ENCODE results near the gene SUN2. TPM values are rescaled to one million over a fixed set of nuclear protein-coding genes. Genes with fewer than 3 reads are reported as not detected.

SUN2 gene
- total RNA-seq, 1 donor from 2014 or later: 258 TPM

GRCh38 chr22:38744981-38745380 lies 10.8 kb downstream of the SUN2 start:
- Histone ChIP-seq H3K36me3 (peaks cover 11 to 93% of the 10 kb centered on the region in 2 donors), H3K4me1 (peaks cover 8% of the 10 kb centered on the region), H3K9me3 (no peaks in the 10 kb centered on the region), H3K4me3 (no peak overlapping the region), H3K27ac (no peak overlapping the region), H3K27me3 (no peaks in the 10 kb centered on the region)
- intact Hi-C loops (cut with DNase I): no loop called here
- DNase-seq (ENCODE audit: extremely low spot score in 2 of 2): no peak
- TF ChIP-seq POLR2A (IDR thresholded peaks at IDR 0.05): no peak
- TF ChIP-seq CTCF (IDR thresholded peaks at IDR 0.05): no peak
- TF ChIP-seq POLR2AphosphoS5 (IDR thresholded peaks at IDR 0.05; ENCODE audit: insufficient read depth in 1 of 2, low read depth in 1 of 2): no peak

GRCh38 chr22:38742176-38742942 lies 13.4 kb downstream of the SUN2 start:
- no peaks in the 10 kb centered on the region for H3K4me1 ChIP-seq
- H3K27ac ChIP-seq: no peak overlapping the region
- TF ChIP-seq CTCF (IDR thresholded peaks at IDR 0.05): no peak
- no peak for TF ChIP-seq POLR2A (IDR thresholded peaks at IDR 0.05)
- TF ChIP-seq POLR2AphosphoS5 (IDR thresholded peaks at IDR 0.05; ENCODE audit: insufficient read depth in 1 of 2, low read depth in 1 of 2): no peak
- intact Hi-C loops (cut with DNase I): no loop called here
- H3K27me3 ChIP-seq: no peaks in the 10 kb centered on the region
- no peaks in the 10 kb centered on the region for H3K9me3 ChIP-seq
- DNase-seq (ENCODE audit: extremely low spot score in 2 of 2): no peak
- H3K36me3 ChIP-seq: peaks cover 11 to 98% of the 10 kb centered on the region in 2 donors
- no peak overlapping the region for H3K4me3 ChIP-seq

- H3K27me3 ChIP-seq: no peaks in the 10 kb centered on the region
- H3K9me3 ChIP-seq: no peaks in the 10 kb centered on the region
- intact Hi-C loops (cut with DNase I): no loop called here
- H3K4me1 ChIP-seq: no peaks in the 10 kb centered on the region
- H3K36me3 ChIP-seq: peaks cover 11 to 98% of the 10 kb centered on the region in 2 donors
- no peak for DNase-seq (ENCODE audit: extremely low spot score in 2 of 2)
- no peak overlapping the region for H3K4me3 ChIP-seq
- TF ChIP-seq CTCF (IDR thresholded peaks at IDR 0.05) (no peak), POLR2A (IDR thresholded peaks at IDR 0.05) (no peak)
- H3K27ac ChIP-seq: no peak overlapping the region
Observed at GRCh38 chr22:38741576-38741975, 14.2 kb downstream of the SUN2 start.

GRCh38 chr22:38741166-38741565 lies 14.6 kb downstream of the SUN2 start:
- Histone ChIP-seq H3K27me3 (no peaks in the 10 kb centered on the region), H3K4me3 (no peak overlapping the region), H3K9me3 (no peaks in the 10 kb centered on the region), H3K27ac (no peak overlapping the region), H3K4me1 (no peaks in the 10 kb centered on the region), H3K36me3 (peaks cover 11 to 98% of the 10 kb centered on the region in 2 donors)
- intact Hi-C loops (cut with DNase I): no loop called here
- TF ChIP-seq POLR2AphosphoS5 (IDR thresholded peaks at IDR 0.05; ENCODE audit: insufficient read depth in 1 of 2, low read depth in 1 of 2) (no peak), POLR2A (IDR thresholded peaks at IDR 0.05) (no peak), CTCF (IDR thresholded peaks at IDR 0.05) (no peak)
- DNase-seq (ENCODE audit: extremely low spot score in 2 of 2): no peak

- intact Hi-C loops (cut with DNase I): no loop called here
- no peak for DNase-seq (ENCODE audit: extremely low spot score in 2 of 2)
- Histone ChIP-seq H3K27ac (no peak overlapping the region), H3K36me3 (peaks cover 11 to 98% of the 10 kb centered on the region in 2 donors), H3K9me3 (no peaks in the 10 kb centered on the region), H3K4me1 (no peaks in the 10 kb centered on the region), H3K4me3 (no peak overlapping the region), H3K27me3 (no peaks in the 10 kb centered on the region)
- TF ChIP-seq CTCF (IDR thresholded peaks at IDR 0.05) (no peak), POLR2AphosphoS5 (IDR thresholded peaks at IDR 0.05; ENCODE audit: insufficient read depth in 1 of 2, low read depth in 1 of 2) (no peak), POLR2A (IDR thresholded peaks at IDR 0.05) (no peak)
Observed at GRCh38 chr22:38740754-38741153, 15.0 kb downstream of the SUN2 start.
